DOHH2 (cell line): ENCODE results near the gene QPCTL.

Experiments
- EZH2phosphoT487 ChIP-seq: fragments of 200-600 bp; sonication (generic); IDR thresholded peaks from 2 replicates; pipeline ENCODE4 v1.6.1; 2017; ENCODE audit warnings: borderline replicate concordance, mild to moderate bottlenecking, antibody characterized with exemption, low read length, moderate library complexity, mixed read lengths
- TF ChIP-seq, protein P1 (sequence below): fragments of 200-600 bp; sonication (generic); IDR thresholded peaks from one replicate; pipeline ENCODE4 v1.5.1; 2014; ENCODE audit warnings: antibody characterized with exemption, mild to moderate bottlenecking, low read depth, low read length; ENCODE audit not compliant: poor library complexity, severe bottlenecking

DNA sequence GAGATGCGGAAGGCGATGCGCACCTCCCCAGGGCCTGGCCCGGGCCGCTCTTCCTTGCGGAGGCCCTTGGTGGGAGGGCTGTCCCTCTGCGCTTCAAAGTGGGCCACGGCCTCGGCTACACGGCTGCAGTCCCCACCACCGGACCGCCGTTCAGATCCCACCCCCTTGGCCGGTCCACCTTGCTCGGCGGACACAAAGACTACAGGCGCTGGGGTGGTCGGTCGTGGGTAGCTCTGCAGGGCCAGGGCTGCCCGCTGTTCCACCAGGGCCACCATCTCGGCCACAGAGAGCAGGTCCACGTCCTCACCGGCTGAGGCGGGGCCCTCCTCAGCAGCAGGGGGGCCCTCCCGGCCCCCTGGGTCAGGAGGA lies 20.2 kb downstream of the QPCTL start:
- TF ChIP-seq, protein P1, sequence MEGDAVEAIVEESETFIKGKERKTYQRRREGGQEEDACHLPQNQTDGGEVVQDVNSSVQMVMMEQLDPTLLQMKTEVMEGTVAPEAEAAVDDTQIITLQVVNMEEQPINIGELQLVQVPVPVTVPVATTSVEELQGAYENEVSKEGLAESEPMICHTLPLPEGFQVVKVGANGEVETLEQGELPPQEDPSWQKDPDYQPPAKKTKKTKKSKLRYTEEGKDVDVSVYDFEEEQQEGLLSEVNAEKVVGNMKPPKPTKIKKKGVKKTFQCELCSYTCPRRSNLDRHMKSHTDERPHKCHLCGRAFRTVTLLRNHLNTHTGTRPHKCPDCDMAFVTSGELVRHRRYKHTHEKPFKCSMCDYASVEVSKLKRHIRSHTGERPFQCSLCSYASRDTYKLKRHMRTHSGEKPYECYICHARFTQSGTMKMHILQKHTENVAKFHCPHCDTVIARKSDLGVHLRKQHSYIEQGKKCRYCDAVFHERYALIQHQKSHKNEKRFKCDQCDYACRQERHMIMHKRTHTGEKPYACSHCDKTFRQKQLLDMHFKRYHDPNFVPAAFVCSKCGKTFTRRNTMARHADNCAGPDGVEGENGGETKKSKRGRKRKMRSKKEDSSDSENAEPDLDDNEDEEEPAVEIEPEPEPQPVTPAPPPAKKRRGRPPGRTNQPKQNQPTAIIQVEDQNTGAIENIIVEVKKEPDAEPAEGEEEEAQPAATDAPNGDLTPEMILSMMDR: no peak
- TF ChIP-seq EZH2phosphoT487: no peak
